Spleen (tissue), 7 donors: Measurements from ENCODE around the gene UTP14C.

Source experiments
- CTCF ChIP-seq, 11 experiments: fragments of 200-600 bp in 7 of 11; fragments of 450-650 bp in 4 of 11; sonication (generic) in 4 of 11; IDR thresholded peaks in 8 of 11; conservative IDR thresholded peaks in 3 of 11; 1 replicate in 7 of 11; 2 replicates in 4 of 11; pipeline versions ENCODE4 v1.4.0 to v1.8.0; 2016 to 2021; ENCODE audit warnings: antibody characterized with exemption in 11 of 11, inconsistent platforms in 4 of 11, mild to moderate bottlenecking in 1 of 11
- POLR2A ChIP-seq, 3 donors: fragments of 450-650 bp; IDR thresholded peaks; one replicate each; pipeline ENCODE4 v1.5.1; 2017; ENCODE audit warnings: antibody characterized with exemption in 3 of 3, mild to moderate bottlenecking in 1 of 3
- POLR2AphosphoS5 ChIP-seq, 3 donors: sonication (generic); formaldehyde crosslinking; IDR thresholded peaks; one replicate each; pipeline ENCODE4 v1.5.1; 2017; ENCODE audit warnings: antibody characterized with exemption in 3 of 3
- donor health status: DM: no; HTN: no; CAD: no; lungs with moderate emphysema.
- donor health status: DM: no; HTN: no; CAD: no.
- donor health status: DM: no; HTN: no; CAD: no.

GRCh38 chr13:52003541-52003940 lies 20.9 kb upstream of the UTP14C start:
- TF ChIP-seq CTCF (IDR thresholded peaks at IDR 0.05 in 8 of 11, conservative IDR thresholded peaks at IDR 0.05 in 3 of 11): no peak
- no peak for TF ChIP-seq POLR2A (IDR thresholded peaks at IDR 0.05)
- no peak for TF ChIP-seq POLR2AphosphoS5 (IDR thresholded peaks at IDR 0.05)
